HFFc6 (cell line): ENCODE data around the gene DMTF1. TPM values are rescaled to one million over a fixed set of nuclear protein-coding genes. Genes with fewer than 3 reads are reported as not detected.

Experiments
- DNase-seq: peaks from one replicate; pipeline ENCODE4 v3.0.0-alpha.2; 2018
- H3K27ac Mint-ChIP-seq: 2 replicates; pipeline ENCODE4 v1.8.0; 2020; ENCODE audit warnings: mild to moderate bottlenecking, mixed read lengths
- H3K27me3 Mint-ChIP-seq: 2 replicates; pipeline ENCODE4 v1.8.0; 2021; ENCODE audit warnings: mild to moderate bottlenecking, moderate library complexity, mixed read lengths; ENCODE audit not compliant: insufficient read depth
- H3K36me3 Mint-ChIP-seq: 2 replicates; pipeline ENCODE4 v1.8.0; 2021; ENCODE audit warnings: low read depth, mixed read lengths
- H3K4me1 Mint-ChIP-seq: 2 replicates; pipeline ENCODE4 v1.8.0; 2020; ENCODE audit warnings: low read depth, mixed read lengths
- H3K4me3 Mint-ChIP-seq: 2 replicates; pipeline ENCODE4 v1.8.0; 2020; ENCODE audit warnings: mild to moderate bottlenecking, moderate library complexity, mixed read lengths
- H3K9me3 Mint-ChIP-seq: 2 replicates; pipeline ENCODE4 v1.8.0; 2020; ENCODE audit warnings: mild to moderate bottlenecking, mixed read lengths
- total RNA-seq, 6 experiments: library from RNA; stranded (reverse); fragmentation: NEBNext Ultra II Directional; extraction: Animal tissue kit (Norgen Biotek cat#: 25700); gene quantifications; 2 replicates in 1 of 6; 3 replicates in 5 of 6; pipeline ENCODE4 v1.2.3, GENCODE V29; 2021
- TF ChIP-seq, protein P1 (sequence below): fragments of 200-600 bp; sonication (generic); IDR thresholded peaks from 2 replicates; pipeline ENCODE4 v1.5.0; 2021; ENCODE audit warnings: antibody characterized with exemption, mild to moderate bottlenecking

The DMTF1 gene
- total RNA-seq, 6 experiments from 2014 or later: 26.2 to 33.0 (median 30.7) TPM

DNA sequence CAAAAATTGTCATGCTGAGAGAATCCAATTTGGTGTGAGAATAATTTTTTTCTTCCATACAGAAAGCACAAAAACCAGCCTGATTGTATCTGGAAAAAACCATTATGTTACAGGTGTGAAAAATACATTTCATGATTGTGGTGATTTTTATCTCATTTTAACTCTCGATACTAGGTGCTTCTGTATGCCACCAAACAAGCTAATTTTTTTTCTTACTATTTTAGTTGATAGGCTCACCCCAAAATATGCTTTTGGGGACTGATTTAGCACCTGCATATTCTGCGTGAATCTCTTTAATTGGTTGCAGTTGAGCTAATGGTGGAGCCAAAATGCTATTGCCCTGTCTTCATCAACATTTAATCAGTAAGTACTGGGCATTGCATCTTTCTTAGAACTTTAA lies 1.9 kb downstream of the DMTF1 start:
- TF ChIP-seq, protein P1, sequence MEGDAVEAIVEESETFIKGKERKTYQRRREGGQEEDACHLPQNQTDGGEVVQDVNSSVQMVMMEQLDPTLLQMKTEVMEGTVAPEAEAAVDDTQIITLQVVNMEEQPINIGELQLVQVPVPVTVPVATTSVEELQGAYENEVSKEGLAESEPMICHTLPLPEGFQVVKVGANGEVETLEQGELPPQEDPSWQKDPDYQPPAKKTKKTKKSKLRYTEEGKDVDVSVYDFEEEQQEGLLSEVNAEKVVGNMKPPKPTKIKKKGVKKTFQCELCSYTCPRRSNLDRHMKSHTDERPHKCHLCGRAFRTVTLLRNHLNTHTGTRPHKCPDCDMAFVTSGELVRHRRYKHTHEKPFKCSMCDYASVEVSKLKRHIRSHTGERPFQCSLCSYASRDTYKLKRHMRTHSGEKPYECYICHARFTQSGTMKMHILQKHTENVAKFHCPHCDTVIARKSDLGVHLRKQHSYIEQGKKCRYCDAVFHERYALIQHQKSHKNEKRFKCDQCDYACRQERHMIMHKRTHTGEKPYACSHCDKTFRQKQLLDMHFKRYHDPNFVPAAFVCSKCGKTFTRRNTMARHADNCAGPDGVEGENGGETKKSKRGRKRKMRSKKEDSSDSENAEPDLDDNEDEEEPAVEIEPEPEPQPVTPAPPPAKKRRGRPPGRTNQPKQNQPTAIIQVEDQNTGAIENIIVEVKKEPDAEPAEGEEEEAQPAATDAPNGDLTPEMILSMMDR: no peak
- H3K27ac Mint-ChIP-seq: peak overlapping the region; percentile 75

DNA sequence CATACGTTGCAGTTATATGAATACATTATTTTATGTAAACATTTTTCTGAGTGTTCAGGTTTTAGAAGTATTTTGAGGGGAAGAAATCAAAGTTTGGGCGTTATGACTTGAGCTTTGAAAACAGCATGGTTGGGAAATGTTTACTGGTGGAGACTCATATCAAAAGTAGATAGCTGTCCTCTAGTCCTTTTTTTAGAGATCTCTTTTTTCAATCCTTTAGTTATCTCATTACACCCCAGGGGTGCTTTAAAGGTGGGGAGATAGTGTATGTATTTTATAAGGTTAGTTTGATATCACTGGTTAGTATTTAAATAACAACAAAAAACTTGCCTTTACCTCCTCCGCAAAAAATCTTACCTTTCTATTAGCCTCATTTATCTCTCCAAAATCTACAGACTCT lies 2.3 kb downstream of the DMTF1 start:
- no peak for DNase-seq
- Mint-ChIP-seq H3K36me3 (peaks cover 20% of the 10 kb centered on the region), H3K4me1 (peaks cover 58% of the 10 kb centered on the region), H3K27ac (peak overlapping the region; percentile 75), H3K9me3 (no peaks in the 10 kb centered on the region), H3K27me3 (0 out of 2 replicates have a peak, but pooled peaks cover 2% of the 10 kb centered on the region), H3K4me3 (peak overlapping the region; percentile 97)
- TF ChIP-seq, protein P1: no peak

More for the DNA sequence above, 1.9 kb downstream of the DMTF1 start:
- Mint-ChIP-seq H3K4me3 (peak overlapping the region; percentile 97), H3K27me3 (0 out of 2 replicates have a peak, but pooled peaks cover 2% of the 10 kb centered on the region), H3K36me3 (peaks cover 20% of the 10 kb centered on the region), H3K4me1 (peaks cover 55% of the 10 kb centered on the region), H3K9me3 (no peaks in the 10 kb centered on the region)
- DNase-seq: no peak

DNA sequence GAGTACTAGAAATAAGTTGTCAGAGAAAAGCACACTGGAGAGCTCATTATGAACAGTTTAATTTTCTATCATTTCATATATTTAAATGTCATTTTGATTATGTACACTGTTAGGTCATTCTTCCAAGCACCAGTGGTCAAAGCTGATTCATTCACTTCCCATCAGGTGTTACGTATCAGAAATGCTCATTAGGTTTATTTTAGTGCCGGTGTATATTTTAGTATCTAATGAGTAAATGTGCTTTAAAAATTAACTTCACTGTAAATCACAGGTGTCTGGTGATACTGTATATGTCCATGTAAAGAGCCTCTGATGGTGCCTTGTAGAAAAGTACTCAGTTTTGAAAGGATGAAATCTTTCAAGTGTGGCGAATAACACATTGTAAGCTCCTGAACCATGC lies 3.5 kb downstream of the DMTF1 start:
- Mint-ChIP-seq H3K36me3 (peaks cover 25% of the 10 kb centered on the region), H3K27me3 (0 out of 2 replicates have a peak, but pooled peaks cover 2% of the 10 kb centered on the region), H3K4me1 (peaks cover 62% of the 10 kb centered on the region), H3K27ac (peak overlapping the region; percentile 75), H3K9me3 (no peaks in the 10 kb centered on the region), H3K4me3 (peak overlapping the region; percentile 97)
- no peak for DNase-seq
- TF ChIP-seq, protein P1: no peak

DNA sequence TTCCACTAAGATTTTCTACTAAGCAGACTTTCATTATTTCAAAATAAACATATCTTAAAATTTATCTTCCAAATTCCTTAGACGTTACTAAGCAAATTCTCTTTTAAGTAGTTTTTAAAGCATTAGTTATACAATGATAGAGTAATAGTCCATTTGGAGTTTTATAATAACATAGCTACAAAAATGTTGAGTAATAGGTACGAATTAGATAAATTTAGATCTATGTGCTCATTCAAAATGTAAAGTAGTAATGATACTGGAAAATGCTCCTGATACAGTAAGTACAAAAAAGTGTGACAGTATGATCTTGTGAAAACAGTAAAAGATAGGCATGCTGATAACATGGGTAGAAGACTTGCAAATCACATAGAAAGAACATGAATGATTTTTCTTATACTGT lies 4.5 kb downstream of the DMTF1 start:
- H3K27me3 Mint-ChIP-seq: 0 out of 2 replicates have a peak, but pooled peaks cover 2% of the 10 kb centered on the region
- H3K4me3 Mint-ChIP-seq: peak overlapping the region; percentile 97
- TF ChIP-seq, protein P1: no peak
- H3K4me1 Mint-ChIP-seq: peaks cover 54% of the 10 kb centered on the region
- H3K27ac Mint-ChIP-seq: peak overlapping the region; percentile 75
- H3K9me3 Mint-ChIP-seq: no peaks in the 10 kb centered on the region
- peaks cover 26% of the 10 kb centered on the region for H3K36me3 Mint-ChIP-seq
- DNase-seq: peak; percentile 54

DNA sequence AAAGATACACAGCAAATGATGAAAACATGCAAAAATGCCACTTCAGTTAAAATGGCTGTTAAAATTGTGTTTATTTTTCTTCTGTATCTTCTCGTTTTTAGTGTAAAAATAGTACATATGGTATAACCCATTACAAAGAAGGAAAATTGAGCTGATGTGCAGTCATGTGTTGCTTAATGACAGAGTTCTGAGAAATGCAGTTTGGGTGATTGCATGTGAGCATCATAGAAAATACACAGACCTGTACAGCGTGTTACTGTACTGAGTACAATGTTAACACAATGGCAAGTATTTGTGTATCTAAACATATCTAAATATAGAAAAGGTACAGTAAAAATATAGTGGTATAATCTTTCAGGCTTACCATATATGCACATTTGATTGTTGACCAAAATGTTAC lies 7.3 kb downstream of the DMTF1 start:
- DNase-seq: no peak
- Mint-ChIP-seq H3K27ac (no peak overlapping the region), H3K36me3 (peaks cover 15% of the 10 kb centered on the region), H3K4me3 (no peak overlapping the region), H3K27me3 (no peaks in the 10 kb centered on the region), H3K4me1 (peaks cover 49% of the 10 kb centered on the region), H3K9me3 (no peaks in the 10 kb centered on the region)
- TF ChIP-seq, protein P1: no peak

DNA sequence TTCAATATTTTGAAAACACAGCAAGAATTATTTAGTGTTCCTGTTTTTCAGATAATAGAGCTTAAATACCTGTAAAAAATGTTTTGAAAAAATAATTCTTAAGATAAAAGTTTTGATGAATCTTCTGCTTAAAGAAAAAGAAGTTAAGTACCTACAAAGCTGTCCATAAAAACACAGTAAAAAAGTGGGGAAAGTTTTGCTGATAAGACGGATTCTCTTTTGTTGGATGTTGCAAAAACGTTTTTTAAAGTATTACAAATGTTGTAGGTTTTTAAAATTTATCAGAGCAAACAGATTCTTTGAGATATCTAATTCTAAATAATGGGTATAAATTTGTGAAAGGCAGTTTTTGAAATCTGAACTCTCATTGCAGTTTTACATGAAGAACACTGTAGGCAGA lies 12.2 kb downstream of the DMTF1 start:
- Mint-ChIP-seq H3K27me3 (no peaks in the 10 kb centered on the region), H3K4me3 (no peak overlapping the region), H3K4me1 (peaks cover 23% of the 10 kb centered on the region), H3K36me3 (peaks cover 53% of the 10 kb centered on the region), H3K9me3 (no peaks in the 10 kb centered on the region), H3K27ac (no peak overlapping the region)
- DNase-seq: no peak
- TF ChIP-seq, protein P1: no peak
